GM23248 (cell line): ENCODE data around the gene ONECUT3. TPM values are rescaled to one million over a fixed set of nuclear protein-coding genes. Genes with fewer than 3 reads are reported as not detected.
"Not testable (repeated sequence)": the region's sequence is repeated elsewhere in the genome, so short reads cannot be mapped to it uniquely, and the experiment has no call there.

Experiments used
- DNase-seq: peaks from one replicate; pipeline ENCODE4 v3.0.0-alpha.2; 2015
- H2AFZ ChIP-seq: fragments of 200-600 bp; sonication (generic); 2 replicates; pipeline ENCODE4 v1.6.1; 2016; ENCODE audit warnings: antibody characterized with exemption
- H3F3A ChIP-seq: fragments of 200-600 bp; sonication (generic); 2 replicates; pipeline ENCODE4 v1.6.1; 2016; ENCODE audit warnings: mild to moderate bottlenecking, antibody characterized with exemption, mixed run types; ENCODE audit not compliant: insufficient read depth
- H3K27ac ChIP-seq: fragments of 200-600 bp; sonication (generic); 2 replicates; pipeline ENCODE4 v1.5.1; 2016; ENCODE audit warnings: mild to moderate bottlenecking
- H3K27me3 ChIP-seq: fragments of 200-600 bp; sonication (generic); replicated peaks from 2 replicates; pipeline ENCODE4 v1.6.1; 2016; ENCODE audit warnings: mild to moderate bottlenecking; ENCODE audit not compliant: insufficient read depth
- H3K36me3 ChIP-seq: fragments of 200-600 bp; sonication (generic); 2 replicates; pipeline ENCODE4 v1.6.1; 2016; ENCODE audit warnings: low read depth, mild to moderate bottlenecking
- H3K4me1 ChIP-seq: fragments of 200-600 bp; sonication (generic); 2 replicates; pipeline ENCODE4 v1.6.1; 2016; ENCODE audit warnings: mild to moderate bottlenecking; ENCODE audit not compliant: insufficient read depth
- H3K4me2 ChIP-seq: fragments of 200-600 bp; sonication (generic); one replicate; pipeline ENCODE4 v1.6.1; 2016; ENCODE audit warnings: mild to moderate bottlenecking; ENCODE audit not compliant: unreplicated experiment
- H3K4me3 ChIP-seq: fragments of 200-600 bp; sonication (generic); 2 replicates; pipeline ENCODE4 v1.5.1; 2016; ENCODE audit warnings: mild to moderate bottlenecking
- H3K79me2 ChIP-seq: fragments of 200-600 bp; sonication (generic); 2 replicates; pipeline ENCODE4 v1.6.1; 2016; ENCODE audit warnings: mild to moderate bottlenecking; ENCODE audit not compliant: insufficient read depth
- H3K9ac ChIP-seq: fragments of 200-600 bp; sonication (generic); 2 replicates; pipeline ENCODE4 v1.6.1; 2016; ENCODE audit warnings: mild to moderate bottlenecking
- H3K9me2 ChIP-seq: fragments of 200-600 bp; sonication (generic); 2 replicates; pipeline ENCODE4 v1.6.1; 2016; ENCODE audit warnings: mixed run types, mild to moderate bottlenecking, moderate library complexity; ENCODE audit not compliant: insufficient read depth
- H3K9me3 ChIP-seq: fragments of 200-600 bp; sonication (generic); one replicate; pipeline ENCODE4 v1.6.1; 2017; ENCODE audit warnings: low read depth
- H4K20me1 ChIP-seq: fragments of 200-600 bp; sonication (generic); 2 replicates; pipeline ENCODE4 v1.6.0; 2016; ENCODE audit not compliant: insufficient read depth
- EZH2 ChIP-seq: fragments of 200-600 bp; sonication (generic); IDR thresholded peaks from 2 replicates; pipeline ENCODE4 v1.6.1; 2018; ENCODE audit warnings: antibody characterized with exemption, mild to moderate bottlenecking; ENCODE audit not compliant: insufficient read depth, poor library complexity, severe bottlenecking
- EZH2phosphoT487 ChIP-seq: fragments of 200-600 bp; sonication (generic); IDR thresholded peaks from 2 replicates; pipeline ENCODE4 v1.6.1; 2018; ENCODE audit warnings: antibody characterized with exemption, moderate library complexity, mild to moderate bottlenecking, low read depth; ENCODE audit not compliant: insufficient read depth
- WGBS, 2 experiments: methylation state at CpG; one replicate each; pipeline ENCODE4 v1.1.6; 2015 to 2017; ENCODE audit warnings: low lambda C conversion rate in 2 of 2, low coverage in 1 of 2; ENCODE audit errors: missing lambda C conversion rate in 2 of 2; 5-methylcytosine and 5-hydroxymethylcytosine counted together
- in situ Hi-C: fragments of 300-500 bp; cut with MboI; formaldehyde crosslinking; loops from 2 replicates; pipeline ENCODE4 v1.15.0; 2020
- polyA plus RNA-seq: library from polyadenylated mRNA; unstranded; fragments of >200 nt; fragmentation: Nextera tagmentation; extraction: Ambion mirVana; gene quantifications from 2 replicates; pipeline ENCODE4 v1.2.1, GENCODE V29; 2016
- total RNA-seq: library from RNA; depleted of rRNA; stranded (reverse); fragments of >200 nt; shearing (Covaris generic); gene quantifications from 2 replicates; pipeline ENCODE4 v1.2.3, GENCODE V29; 2014; rRNA removed

The ONECUT3 gene
- not detected in 2 replicates for total RNA-seq
- polyA plus RNA-seq, result not detected in 2 replicates

DNA sequence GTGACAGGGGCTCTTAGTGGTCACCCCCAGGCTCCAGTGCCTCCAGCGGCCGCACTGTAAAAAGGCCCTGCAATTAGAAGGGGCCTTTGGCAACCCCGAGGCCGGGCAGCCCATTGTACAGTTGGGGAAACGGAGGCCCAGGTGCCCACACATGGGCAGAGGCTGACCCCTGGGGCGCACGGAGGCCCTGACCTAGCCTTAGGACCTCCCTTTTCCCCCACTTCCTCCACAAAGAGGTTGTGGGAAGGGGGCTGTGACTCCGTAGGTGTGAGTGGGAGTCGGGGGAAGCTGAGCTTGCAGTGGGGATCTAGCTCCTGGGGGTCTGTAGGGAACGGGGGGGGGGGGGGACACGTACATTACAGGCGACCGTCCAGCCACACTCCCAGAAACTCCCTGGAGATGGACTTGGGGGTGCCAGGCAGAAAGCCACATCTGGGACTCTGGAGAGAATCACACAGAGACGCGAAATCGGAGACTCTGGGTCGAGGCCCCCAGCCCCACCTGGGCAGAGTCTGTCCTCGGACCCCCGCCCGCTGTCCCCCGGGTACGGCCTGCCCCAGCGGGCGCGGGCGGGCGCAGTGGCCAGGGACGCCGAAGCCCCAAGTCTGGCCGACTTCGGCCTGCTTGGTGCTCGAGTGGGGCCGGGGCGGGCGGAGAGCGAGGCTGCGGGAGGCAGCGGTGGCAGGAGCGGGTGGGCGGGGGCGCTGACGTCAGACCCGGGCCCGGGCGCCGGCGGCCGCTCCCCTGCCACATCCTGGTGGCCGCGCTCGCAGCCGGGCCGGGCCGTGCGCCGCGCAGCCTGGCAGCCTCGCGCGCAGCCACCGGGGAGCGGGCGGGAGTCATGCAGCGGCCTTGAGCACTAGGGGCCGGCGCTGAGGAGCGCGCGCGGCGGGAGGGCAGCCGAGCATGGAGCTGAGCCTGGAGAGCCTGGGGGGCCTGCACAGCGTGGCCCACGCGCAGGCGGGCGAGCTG, at the start of gene ONECUT3:
Gene ONECUT3 (plus strand): TSS at position 750 of the 972 bp plus-strand sequence. CDS start 157 bp downstream, at position 907.
- Histone ChIP-seq H3K9me2 (no peaks in the 10 kb centered on the region), H2AFZ (no peak within 1 kb of the TSS), H3K36me3 (no peaks in the 10 kb centered on the region), H3K79me2 (no peaks in the 10 kb centered on the region), H3K27ac (no peak within 1 kb of the TSS), H3K4me1 (no peaks in the 10 kb centered on the region; the same call in 1 of the 2 replicates), H3K27me3 (peaks cover 81% of the 10 kb centered on the region), H3K4me3 (no peak within 1 kb of the TSS), H4K20me1 (no peaks in the 10 kb centered on the region), H3F3A (no peaks in the 10 kb centered on the region), H3K4me2 (no peak within 1 kb of the TSS), H3K9ac (no peak within 1 kb of the TSS), H3K9me3 (no peaks in the 10 kb centered on the region)
- WGBS, 2 experiments, result 0 to 2% methylated on average over 17 to 51 of the region's 77 CpGs
- TF ChIP-seq EZH2phosphoT487 (no peak), EZH2 (no peak)
- DNase-seq, result peak; percentile 35
- in situ Hi-C loops, result no loop called here

GRCh38 chr19:1704339-1704738, 49.0 kb upstream of the ONECUT3 start:
- WGBS, 2 experiments, result 39 to 41% methylated on average over 6 of the region's 6 CpGs
- no peaks in the 10 kb centered on the region for H3K36me3 ChIP-seq
- no peak overlapping the region for H3K4me3 ChIP-seq
- DNase-seq, result no peak
- no peak overlapping the region for H3K9ac ChIP-seq
- in situ Hi-C loops, result no loop called here
- TF ChIP-seq EZH2 (no peak), EZH2phosphoT487 (no peak)
- H2AFZ ChIP-seq, result no peak overlapping the region
- H3K4me1 ChIP-seq, result no peaks in the 10 kb centered on the region
- no peak overlapping the region for H3K4me2 ChIP-seq
- H3K9me3 ChIP-seq, result no peaks in the 10 kb centered on the region
- no peaks in the 10 kb centered on the region for H3K79me2 ChIP-seq
- no peaks in the 10 kb centered on the region for H3K9me2 ChIP-seq
- H3F3A ChIP-seq, result no peaks in the 10 kb centered on the region
- no peak overlapping the region for H3K27ac ChIP-seq
- no peaks in the 10 kb centered on the region for H4K20me1 ChIP-seq
- peaks cover 23% of the 10 kb centered on the region for H3K27me3 ChIP-seq

DNA sequence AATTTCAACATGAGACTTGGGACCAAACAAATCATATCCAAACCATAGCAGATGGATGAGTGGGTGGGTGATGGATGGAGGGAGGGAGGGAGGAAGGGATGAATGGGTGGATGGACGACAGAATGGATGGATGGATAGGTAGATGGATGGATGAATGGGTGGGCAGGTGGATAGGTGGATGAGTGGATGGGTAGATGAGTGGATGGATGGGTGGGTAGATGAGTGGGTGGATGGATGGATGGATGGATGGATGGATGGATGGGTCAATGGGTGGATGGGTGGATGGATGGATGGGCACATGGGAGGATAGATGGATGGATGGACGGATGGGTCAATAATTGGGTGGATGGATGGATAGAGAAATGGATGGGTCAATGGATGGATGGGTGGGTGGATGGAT, 47.9 kb upstream of the ONECUT3 start:
- in situ Hi-C loops, result no loop called here
- Histone ChIP-seq H3K9ac (no peak overlapping the region), H3K4me3 (no peak overlapping the region), H3K9me3 (no peaks in the 10 kb centered on the region), H3K4me1 (no peaks in the 10 kb centered on the region), H3K4me2 (no peak overlapping the region), H3K27me3 (peaks cover 23% of the 10 kb centered on the region), H3K27ac (no peak overlapping the region), H4K20me1 (no peaks in the 10 kb centered on the region), H3K79me2 (no peaks in the 10 kb centered on the region), H2AFZ (no peak overlapping the region), H3K36me3 (no peaks in the 10 kb centered on the region), H3K9me2 (no peaks in the 10 kb centered on the region), H3F3A (no peaks in the 10 kb centered on the region)
- no peak for DNase-seq
- 0 to 16% methylated on average over 1 to 2 of the region's 2 CpGs for WGBS, 2 experiments
- TF ChIP-seq EZH2, result no peak
- no peak for TF ChIP-seq EZH2phosphoT487

- H3K9me3 ChIP-seq, H2AFZ ChIP-seq, H3K4me1 ChIP-seq, H3K4me2 ChIP-seq, H3K79me2 ChIP-seq, H3K27ac ChIP-seq, H3K9ac ChIP-seq, H4K20me1 ChIP-seq, H3K36me3 ChIP-seq, H3K4me3 ChIP-seq, H3F3A ChIP-seq, DNase-seq, in situ Hi-C loops, H3K9me2 ChIP-seq: not testable (repeated sequence)
- WGBS, 2 experiments, result 58 to 60% methylated on average over 13 to 14 of the region's 14 CpGs
- peaks cover 11% of the 10 kb centered on the region; the same call in 1 of the 2 replicates for H3K27me3 ChIP-seq
Observed at GRCh38 chr19:1706646-1707045, 46.7 kb upstream of the ONECUT3 start.
